K562 (cell line): Measurements from ENCODE around the gene CCDC88A. TPM values are rescaled to one million over a fixed set of nuclear protein-coding genes. Genes with fewer than 3 reads are reported as not detected.

Source experiments
- ARID2 ChIP-seq: fragments of 450-650 bp; IDR thresholded peaks from 2 replicates; pipeline ENCODE4 v1.6.1; 2017; ENCODE audit warnings: antibody characterized with exemption, mild to moderate bottlenecking
- ERF ChIP-seq: fragments of 450-650 bp; formaldehyde crosslinking; IDR thresholded peaks from 2 replicates; pipeline ENCODE4 v1.4.0; 2020; ENCODE audit warnings: mild to moderate bottlenecking, mixed read lengths
- FOXK2 ChIP-seq, 2 experiments: fragments of 450-650 bp; IDR thresholded peaks in 1 of 2; conservative IDR thresholded peaks in 1 of 2; 2 replicates each; pipeline ENCODE4 v1.6.1; 2016; ENCODE audit warnings: low read depth in 2 of 2, mild to moderate bottlenecking in 1 of 2
- FOXM1 ChIP-seq, 2 experiments: fragments of 450-650 bp in 1 of 2; sonication (generic) in 1 of 2; formaldehyde crosslinking in 1 of 2; IDR thresholded peaks; 2 replicates each; pipeline versions ENCODE4 v1.6.1 to v1.9.0; 2017 to 2022; ENCODE audit warnings: low read depth in 2 of 2, mild to moderate bottlenecking in 2 of 2, missing genetic modification reagents in 1 of 2, moderate library complexity in 1 of 2
- FOXP4 ChIP-seq: sonication (generic); formaldehyde crosslinking; IDR thresholded peaks from 2 replicates; pipeline ENCODE4 v1.8.0; 2022; ENCODE audit warnings: mild to moderate bottlenecking, missing genetic modification reagents, borderline replicate concordance
- GTF2E2 ChIP-seq: fragments of 200-800 bp; sonication (Bioruptor generic); IDR thresholded peaks from 2 replicates; pipeline ENCODE4 v1.6.1; 2016; ENCODE audit warnings: missing genetic modification characterization, missing compliant biosample characterization
- IRF9 ChIP-seq: fragments of 450-650 bp; IDR thresholded peaks from 2 replicates; pipeline ENCODE4 v1.6.1; 2016; ENCODE audit warnings: missing biosample characterization, missing genetic modification characterization
- NFE2L1 ChIP-seq: fragments of 450-650 bp; IDR thresholded peaks from 2 replicates; pipeline ENCODE4 v1.6.1; 2016; ENCODE audit warnings: missing genetic modification characterization, low read depth, mild to moderate bottlenecking, missing compliant biosample characterization, moderate library complexity, borderline replicate concordance
- PHF20 ChIP-seq: fragments of 450-650 bp; IDR thresholded peaks from 2 replicates; pipeline ENCODE4 v1.6.1; 2018; ENCODE audit not compliant: partially characterized antibody
- RBFOX2 ChIP-seq: fragments of 200-400 bp; formaldehyde crosslinking; IDR thresholded peaks from 2 replicates; pipeline ENCODE4 v1.6.1; 2017; ENCODE audit warnings: low read depth, mild to moderate bottlenecking, low read length, moderate library complexity
- RBM22 ChIP-seq: fragments of 200-400 bp; formaldehyde crosslinking; IDR thresholded peaks from 2 replicates; pipeline ENCODE4 v1.6.1; 2018; ENCODE audit warnings: low read length, low read depth; ENCODE audit not compliant: poor library complexity, severe bottlenecking
- TBP ChIP-seq: optimal IDR thresholded peaks from 2 replicates; pipeline ENCODE3; 2011; ENCODE audit warnings: low read depth, low read length, improper control_type of control experiment
- ZNF174 ChIP-seq: fragments of 250-450 bp; sonication (Bioruptor Pico); IDR thresholded peaks from 2 replicates; pipeline ENCODE4 v1.4.0; 2020; ENCODE audit warnings: mild to moderate bottlenecking
- ZNF184 ChIP-seq: sonication (generic); formaldehyde crosslinking; IDR thresholded peaks from 2 replicates; pipeline ENCODE4 v1.5.0; 2020; ENCODE audit warnings: missing genetic modification reagents
- ZNF830 ChIP-seq: fragments of 250-450 bp; sonication (Bioruptor Pico); IDR thresholded peaks from 2 replicates; pipeline ENCODE4 v1.5.0; 2021; ENCODE audit warnings: mild to moderate bottlenecking
- polyA plus RNA-seq, 8 experiments: library from polyadenylated mRNA; depleted of rRNA in 4 of 8; stranded (reverse) in 5 of 8; unstranded in 3 of 8; fragments of >200 nt; fragmentation: Nextera tagmentation in 2 of 8; fragmentation: Illumina TruSeq in 1 of 8; extraction: Ambion mirVana in 2 of 8; extraction: Trizol in 1 of 8; gene quantifications; 2 replicates each; pipeline versions ENCODE4 v1.2.1 to v1.2.3, GENCODE V29; 2011 to 2014; ENCODE audit warnings: inconsistent platforms in 1 of 8, missing spikeins in 1 of 8
- total RNA-seq, 7 experiments: library from RNA; depleted of rRNA in 6 of 7; stranded (reverse); fragments of >200 nt in 6 of 7; fragmentation: Illumina TruSeq in 2 of 7; extraction: Trizol in 2 of 7; gene quantifications; 2 replicates each; pipeline versions ENCODE4 v1.2.1 to v1.2.3, GENCODE V29; 2011 to 2021; ENCODE audit warnings: low replicate concordance in 1 of 7

The CCDC88A gene
- total and polyA plus RNA-seq, 9 of the 15 experiments (the other 6 are each of a cell fraction or from before 2014, with no cell fraction given) = 29.3 to 102 (median 55.6) TPM

GRCh38 chr2:55282110-55282917, 137.3 kb downstream of the CCDC88A start (continued):
- TF ChIP-seq ERF (CRISPR knock-in tag) (no peak; the same call in 1 of the 2 replicates), IRF9 (tag) (no peak), ZNF830 (peak; percentile 87; the same call in 1 of the 2 replicates), ZNF184 (no peak), NFE2L1 (tag) (no peak), FOXK2 (conservative IDR thresholded peaks at IDR 0.05 in 1 of 2, IDR thresholded peaks at IDR 0.05 in 1 of 2; ENCODE audit: low read depth in 2 of 2) (0 out of 4 replicates have a peak, but pooled peaks of 1 of the 2 experiments have one; percentile 28), ZNF174 (CRISPR knock-in tag) (no peak), RBFOX2 (peak; percentile 98), TBP (peak; percentile 80), RBM22 (peak; percentile 82), PHF20 (peak; percentile 63), ARID2 (no peak), FOXP4 (CRISPR knock-in tag) (peak; percentile 83; the same call in 1 of the 2 replicates), GTF2E2 (tag) (peak; percentile 93), FOXM1 (IDR thresholded peaks at IDR 0.05; ENCODE audit: low read depth) (no peak), FOXM1 (CRISPR knock-in tag; IDR thresholded peaks at IDR 0.05; ENCODE audit: low read depth) (peak; percentile 23; the same call in 1 of the 2 replicates)
